HG03469 (cell line): ENCODE results near the gene VWDE.
A peak's percentile ranks its signal among the peaks of the same experiment; 100 is the strongest.

ENCODE experiments used
- ATAC-seq: cut with Tn5 transposase; IDR thresholded peaks from one replicate; pipeline ENCODE4 v1.9.1; 2021; ENCODE audit warnings: mild to moderate bottlenecking, moderate library complexity, moderate number of reproducible peaks; ENCODE audit not compliant: unreplicated experiment

VWDE gene

DNA sequence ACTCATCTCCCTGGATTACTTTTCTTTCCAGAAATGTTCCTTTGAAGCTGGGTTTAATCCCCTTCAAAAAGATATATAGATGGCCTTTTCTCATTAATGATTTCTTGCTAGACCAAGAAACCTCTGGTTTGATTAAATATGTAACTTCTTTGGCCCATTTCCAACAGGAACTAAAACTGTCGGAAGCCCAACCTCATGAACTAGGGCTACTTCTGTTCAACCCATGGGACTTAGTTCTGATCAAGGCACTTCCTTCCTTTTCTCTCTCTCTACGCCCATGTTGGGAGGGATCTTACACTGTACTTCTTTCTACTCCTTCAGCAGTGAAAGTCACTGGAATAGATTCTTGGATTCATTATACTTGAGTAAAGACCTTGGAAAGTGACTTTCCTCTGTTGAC is 109.0 kb downstream of the VWDE start:
- peak; percentile 42 for ATAC-seq

GRCh38 chr7:12291870-12292269 is 111.8 kb downstream of the VWDE start:
- ATAC-seq, result no peak

- ATAC-seq, result no peak
Measured at GRCh38 chr7:12290761-12291160, 112.9 kb downstream of the VWDE start.

DNA sequence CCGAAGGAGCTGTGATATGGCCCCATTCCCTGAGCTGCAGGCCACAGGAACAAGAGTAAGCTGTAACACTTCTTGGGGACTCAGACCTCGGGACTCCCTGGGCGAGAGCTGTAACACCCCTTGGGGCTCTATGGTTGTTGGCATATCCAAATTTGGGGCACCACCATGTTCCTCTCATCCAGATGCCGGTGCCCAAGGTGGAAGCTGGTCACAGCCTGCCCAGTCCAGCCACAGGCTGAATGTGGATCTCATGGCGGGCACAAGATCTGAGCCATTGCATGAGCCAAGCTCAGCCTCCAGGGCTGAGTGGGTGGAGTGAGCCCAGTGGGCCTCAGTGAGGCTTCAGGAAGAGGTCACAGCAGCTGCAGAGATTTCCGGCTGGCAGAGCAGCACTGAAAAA is 113.7 kb downstream of the VWDE start:
- ATAC-seq, result no peak

- no peak for ATAC-seq
Measured at GRCh38 chr7:12287901-12288300, 115.8 kb downstream of the VWDE start.

GRCh38 chr7:12281038-12281437 is 122.6 kb downstream of the VWDE start:
- no peak for ATAC-seq
